Measurements from ENCODE around the gene RAB38.

DNA sequence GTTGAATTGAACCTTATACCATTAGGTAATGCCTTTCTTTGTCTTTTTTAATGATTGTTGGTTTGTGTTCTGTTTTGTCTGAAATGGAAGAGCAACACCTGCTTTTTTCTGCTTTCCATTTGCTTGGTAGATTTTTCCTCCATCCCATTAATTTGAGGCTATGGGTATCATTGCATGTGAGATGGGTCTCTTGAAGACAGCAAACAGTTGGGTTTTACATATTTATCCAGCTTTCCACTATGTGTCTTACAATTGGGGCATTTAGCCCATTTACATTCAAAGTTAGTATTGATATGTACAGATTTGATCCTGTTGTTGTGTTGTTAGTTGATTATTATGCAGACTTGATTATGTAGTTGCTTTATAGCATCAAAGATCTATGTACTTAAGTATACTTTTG lies 21.1 kb upstream of the RAB38 start:
- TF ChIP-seq, protein P1, sequence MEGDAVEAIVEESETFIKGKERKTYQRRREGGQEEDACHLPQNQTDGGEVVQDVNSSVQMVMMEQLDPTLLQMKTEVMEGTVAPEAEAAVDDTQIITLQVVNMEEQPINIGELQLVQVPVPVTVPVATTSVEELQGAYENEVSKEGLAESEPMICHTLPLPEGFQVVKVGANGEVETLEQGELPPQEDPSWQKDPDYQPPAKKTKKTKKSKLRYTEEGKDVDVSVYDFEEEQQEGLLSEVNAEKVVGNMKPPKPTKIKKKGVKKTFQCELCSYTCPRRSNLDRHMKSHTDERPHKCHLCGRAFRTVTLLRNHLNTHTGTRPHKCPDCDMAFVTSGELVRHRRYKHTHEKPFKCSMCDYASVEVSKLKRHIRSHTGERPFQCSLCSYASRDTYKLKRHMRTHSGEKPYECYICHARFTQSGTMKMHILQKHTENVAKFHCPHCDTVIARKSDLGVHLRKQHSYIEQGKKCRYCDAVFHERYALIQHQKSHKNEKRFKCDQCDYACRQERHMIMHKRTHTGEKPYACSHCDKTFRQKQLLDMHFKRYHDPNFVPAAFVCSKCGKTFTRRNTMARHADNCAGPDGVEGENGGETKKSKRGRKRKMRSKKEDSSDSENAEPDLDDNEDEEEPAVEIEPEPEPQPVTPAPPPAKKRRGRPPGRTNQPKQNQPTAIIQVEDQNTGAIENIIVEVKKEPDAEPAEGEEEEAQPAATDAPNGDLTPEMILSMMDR (IDR thresholded peaks at IDR 0.05), result no peak
- no peak for TF ChIP-seq POLR2A (IDR thresholded peaks at IDR 0.05)
